ENCODE measurements around the gene DNAJA1.
A peak's percentile ranks its signal among the peaks of the same experiment; 100 is the strongest.
"Not testable (repeated sequence)": the region's sequence is repeated elsewhere in the genome, so short reads cannot be mapped to it uniquely, and the experiment has no call there.

The DNAJA1 gene

GRCh38 chr9:33080534-33080933 lies 55.5 kb downstream of the DNAJA1 start:
- no peak for DNase-seq (ENCODE audit: low spot score)

GRCh38 chr9:33081128-33081851 lies 56.2 kb downstream of the DNAJA1 start:
- DNase-seq (ENCODE audit: low spot score) = peak; percentile 85

GRCh38 chr9:33082128-33082527 lies 57.1 kb downstream of the DNAJA1 start:
- DNase-seq (ENCODE audit: low spot score) = no peak

- no peak for DNase-seq (ENCODE audit: low spot score)
These were observed 57.7 kb downstream of the DNAJA1 start for GRCh38 chr9:33082538-33083326.

GRCh38 chr9:33085672-33086071 lies 60.6 kb downstream of the DNAJA1 start:
- not testable (repeated sequence) for DNase-seq (ENCODE audit: low spot score)
